C4-2B (cell line): ENCODE data around the gene UGT3A2.

Source experiments
- H3K27ac ChIP-seq: fragments of 450-650 bp; 2 replicates; pipeline ENCODE4 v1.5.1; 2017
- CTCF ChIP-seq: fragments of 450-650 bp; conservative IDR thresholded peaks from 2 replicates; pipeline ENCODE4 v1.5.1; 2017; ENCODE audit warnings: mild to moderate bottlenecking
- ZFX ChIP-seq: fragments of 450-650 bp; IDR thresholded peaks from 2 replicates; pipeline ENCODE4 v1.6.1; 2017

Gene UGT3A2, protein sequence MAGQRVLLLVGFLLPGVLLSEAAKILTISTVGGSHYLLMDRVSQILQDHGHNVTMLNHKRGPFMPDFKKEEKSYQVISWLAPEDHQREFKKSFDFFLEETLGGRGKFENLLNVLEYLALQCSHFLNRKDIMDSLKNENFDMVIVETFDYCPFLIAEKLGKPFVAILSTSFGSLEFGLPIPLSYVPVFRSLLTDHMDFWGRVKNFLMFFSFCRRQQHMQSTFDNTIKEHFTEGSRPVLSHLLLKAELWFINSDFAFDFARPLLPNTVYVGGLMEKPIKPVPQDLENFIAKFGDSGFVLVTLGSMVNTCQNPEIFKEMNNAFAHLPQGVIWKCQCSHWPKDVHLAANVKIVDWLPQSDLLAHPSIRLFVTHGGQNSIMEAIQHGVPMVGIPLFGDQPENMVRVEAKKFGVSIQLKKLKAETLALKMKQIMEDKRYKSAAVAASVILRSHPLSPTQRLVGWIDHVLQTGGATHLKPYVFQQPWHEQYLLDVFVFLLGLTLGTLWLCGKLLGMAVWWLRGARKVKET

GRCh38 chr5:36066540-36067210, at the start of gene UGT3A2:
TSS of gene UGT3A2 (minus strand) at chr5:36066882. CDS start at chr5:36066789, 93 bp downstream.
- H3K27ac ChIP-seq = no peak within 1 kb of the TSS
- TF ChIP-seq CTCF (no peak), ZFX (no peak)

DNA sequence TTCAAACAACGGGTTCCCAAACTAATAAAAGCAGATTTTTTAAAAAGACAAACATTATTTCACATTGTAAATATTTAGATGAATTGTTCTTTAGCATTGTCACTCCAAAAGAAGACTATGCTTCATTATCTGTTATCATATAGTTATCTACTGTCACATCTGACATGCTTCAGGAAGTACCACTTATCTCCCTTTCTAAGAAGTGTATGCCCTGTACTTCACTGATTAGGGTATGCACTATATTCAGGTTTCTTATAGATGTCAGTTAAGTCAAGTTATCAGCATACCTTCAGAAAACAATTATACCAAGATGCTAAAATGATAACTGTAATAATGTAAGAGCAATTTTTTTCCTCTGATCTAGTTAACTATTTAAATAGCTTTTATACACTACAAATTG, 44.6 kb upstream of the UGT3A2 start:
- TF ChIP-seq ZFX = no peak
- TF ChIP-seq CTCF = no peak

GRCh38 chr5:36108758-36109460, 42.2 kb upstream of the UGT3A2 start:
- H3K27ac ChIP-seq = no peak overlapping the region
- TF ChIP-seq ZFX (no peak), CTCF (no peak)

More for the DNA sequence above, 44.6 kb upstream of the UGT3A2 start:
- H3K27ac ChIP-seq = no peak overlapping the region

DNA sequence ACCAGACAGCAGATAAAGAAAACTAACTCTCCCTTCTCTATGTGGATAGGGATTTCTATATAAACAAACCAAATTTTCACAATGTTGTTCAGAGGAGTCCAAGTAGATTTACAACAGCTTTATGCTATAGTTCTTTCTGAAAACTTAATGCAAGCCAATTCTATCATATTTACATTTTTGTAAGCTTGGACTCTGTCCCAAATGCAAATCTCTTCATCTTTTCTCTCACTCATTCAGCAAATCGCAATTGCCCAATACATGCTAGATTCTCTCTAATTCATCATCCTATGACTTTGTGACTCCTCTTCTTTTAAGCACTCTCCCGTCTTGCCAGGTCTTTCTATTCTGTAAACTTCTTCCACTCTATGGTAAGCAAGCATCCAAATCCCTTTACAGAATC, 39.1 kb upstream of the UGT3A2 start:
- H3K27ac ChIP-seq = no peak overlapping the region
- no peak for TF ChIP-seq ZFX
- no peak for TF ChIP-seq CTCF

DNA sequence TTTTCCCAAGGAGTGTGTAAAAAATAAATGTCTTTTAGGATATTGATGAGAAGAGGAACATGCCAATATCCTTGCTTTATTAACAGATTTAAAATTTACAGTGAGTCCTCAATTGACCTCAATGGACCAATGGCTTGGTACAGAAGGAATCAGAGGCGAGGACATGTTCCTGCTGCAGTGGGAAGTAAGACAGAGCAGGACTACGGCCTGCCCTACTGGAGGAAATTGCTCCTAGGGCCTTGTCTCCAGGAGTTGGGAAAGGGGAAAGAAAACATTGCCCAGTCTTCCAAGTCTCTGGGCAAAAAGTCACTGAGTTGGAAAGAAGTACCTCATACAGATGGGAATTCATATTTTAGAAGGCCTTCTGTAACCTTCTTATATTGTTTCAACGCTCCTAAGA, 33.1 kb upstream of the UGT3A2 start:
- no peak overlapping the region for H3K27ac ChIP-seq
- no peak for TF ChIP-seq ZFX
- TF ChIP-seq CTCF = no peak

DNA sequence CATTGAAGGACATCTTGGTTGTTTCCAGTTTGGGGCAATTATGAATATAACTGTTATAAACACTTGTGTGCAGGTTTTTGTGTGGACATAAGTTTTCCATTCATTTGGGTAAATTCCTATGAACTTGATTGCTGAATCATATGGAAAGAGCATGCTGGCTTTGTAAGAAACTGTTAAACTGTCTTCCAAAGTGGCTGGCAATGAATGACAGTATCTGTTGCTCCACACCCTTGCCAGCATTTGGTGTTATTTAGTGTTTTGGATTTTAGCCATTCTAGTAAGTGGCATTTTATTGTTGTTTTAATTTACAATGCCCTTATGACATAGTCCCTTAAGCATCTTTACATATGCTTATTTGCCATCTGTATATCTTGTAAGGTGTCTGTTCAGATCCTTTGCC, 29.8 kb upstream of the UGT3A2 start:
- no peak for TF ChIP-seq ZFX
- no peak for TF ChIP-seq CTCF
- no peak overlapping the region for H3K27ac ChIP-seq

- no peak overlapping the region for H3K27ac ChIP-seq
- no peak for TF ChIP-seq ZFX
- TF ChIP-seq CTCF = peak; percentile 77
Measured at GRCh38 chr5:36089989-36090388, 23.3 kb upstream of the UGT3A2 start.
